Lung (tissue), 12 donors: ENCODE data around the gene HCN1. TPM values are rescaled to one million over a fixed set of nuclear protein-coding genes. Genes with fewer than 3 reads are reported as not detected.

ENCODE experiments used
- ATAC-seq: fragments of 200-7000 bp; cut with Tn5 transposase; one replicate; pipeline ENCODE4 v1.9.1; 2020; ENCODE audit warnings: moderate number of reproducible peaks; ENCODE audit not compliant: insufficient read depth, low FRiP score
- DNase-seq, 3 donors: peaks; one replicate each; pipeline ENCODE4 v3.0.0-alpha.2; 2013 to 2017
- H3K27ac ChIP-seq, 2 donors: one replicate each; pipeline ENCODE4 v1.5.1; 2013; ENCODE audit warnings: mild to moderate bottlenecking in 2 of 2, moderate library complexity in 2 of 2, control low read depth in 1 of 2, inconsistent platforms in 1 of 2, low read depth in 1 of 2, low read length in 1 of 2
- H3K27me3 ChIP-seq, 3 donors: one replicate each; pipeline ENCODE4 v1.5.1; 2013; ENCODE audit warnings: low read length in 2 of 3; ENCODE audit not compliant: control insufficient read depth in 3 of 3, insufficient read depth in 3 of 3
- H3K36me3 ChIP-seq, 4 donors: one replicate each; pipeline ENCODE4 v1.5.1; 2013; ENCODE audit warnings: low read length in 4 of 4, mild to moderate bottlenecking in 1 of 4, moderate library complexity in 1 of 4; ENCODE audit not compliant: control insufficient read depth in 4 of 4, insufficient read depth in 4 of 4
- H3K4me1 ChIP-seq, 5 donors: one replicate each; pipeline ENCODE4 v1.5.1; 2013; ENCODE audit warnings: low read length in 5 of 5, mild to moderate bottlenecking in 2 of 5, moderate library complexity in 1 of 5; ENCODE audit not compliant: control insufficient read depth in 5 of 5, insufficient read depth in 5 of 5
- H3K4me3 ChIP-seq: one replicate; pipeline ENCODE4 v1.5.1; 2013; ENCODE audit warnings: mild to moderate bottlenecking, control low read depth, moderate library complexity
- H3K9ac ChIP-seq, 2 donors: one replicate each; pipeline ENCODE4 v1.5.1; 2013; ENCODE audit warnings: low read length in 2 of 2, control low read depth in 1 of 2; ENCODE audit not compliant: insufficient read depth in 1 of 2
- H3K9me3 ChIP-seq, 4 donors: one replicate each; pipeline ENCODE4 v1.5.1; 2013; ENCODE audit warnings: low read length in 3 of 4, mild to moderate bottlenecking in 1 of 4, moderate library complexity in 1 of 4; ENCODE audit not compliant: control insufficient read depth in 4 of 4, insufficient read depth in 3 of 4
- CTCF ChIP-seq: IDR thresholded peaks from 2 replicates; pipeline ENCODE4 v1.5.1; 2012; ENCODE audit warnings: mild to moderate bottlenecking; ENCODE audit errors: control extremely low read depth, extremely low read depth
- WGBS, 2 donors: extraction: QIAGEN DNeasy Blood & Tissue Kit; methylation state at CpG; one replicate each; pipeline ENCODE4 v1.1.7; 2013; 5-methylcytosine and 5-hydroxymethylcytosine counted together
- polyA plus RNA-seq, 2 donors: library from polyadenylated mRNA; stranded (reverse); fragments of 200-250 nt; gene quantifications; one replicate each; pipeline ENCODE4 v1.2.1, GENCODE V29; 2013
- total RNA-seq, 2 donors: library from RNA; depleted of rRNA in 1 of 2; stranded (reverse); fragments of >200 nt in 1 of 2; gene quantifications; one replicate each; pipeline ENCODE4 v1.2.1, GENCODE V29; 2014 to 2021
- donor health status: control.
- donor health status: control.
- donor health status: Bipolar disorder and iron deficiency.
- donor health status: healthy.
- donor health status: DM: yes; HTN: yes; CAD: no.

HCN1 gene
- total and polyA plus RNA-seq, 4 donors: 0.01 to 0.06 (median 0.06) TPM; not detected in 1

GRCh38 chr5:45252541-45252940, 443.6 kb downstream of the HCN1 start:
- no peak for TF ChIP-seq CTCF
- ATAC-seq: no peak
- Histone ChIP-seq H3K36me3 (no peaks in the 10 kb centered on the region), H3K4me1 (peaks cover 0 to 13% (median 0%) of the 10 kb centered on the region in 5 donors), H3K9me3 (peaks cover 0 to 6% (median under 1%) of the 10 kb centered on the region in 4 donors), H3K4me3 (no peak overlapping the region), H3K9ac (no peak overlapping the region), H3K27ac (no peak overlapping the region), H3K27me3 (no peaks in the 10 kb centered on the region)
- 68 to 82% methylated on average over 3 of the region's 3 CpGs for WGBS, 2 donors
- peak; percentile 36 to 83 (median 80) for DNase-seq

- Histone ChIP-seq H3K36me3 (no peaks in the 10 kb centered on the region), H3K4me1 (no peaks in the 10 kb centered on the region), H3K27ac (no peak overlapping the region), H3K9me3 (peaks cover 0 to 9% (median 0%) of the 10 kb centered on the region in 4 donors), H3K27me3 (no peaks in the 10 kb centered on the region), H3K4me3 (no peak overlapping the region), H3K9ac (no peak overlapping the region)
- no peak for DNase-seq
- WGBS, 2 donors: 91 to 97% methylated on average over 25 of the region's 25 CpGs
- no peak for TF ChIP-seq CTCF
- no peak for ATAC-seq
These were observed 470.6 kb downstream of the HCN1 start for GRCh38 chr5:45225571-45226031.

- TF ChIP-seq CTCF: no peak
- ATAC-seq: no peak
These were observed 490.7 kb downstream of the HCN1 start for GRCh38 chr5:45205403-45205961.

More at GRCh38 chr5:45205403-45205961, 490.7 kb downstream of the HCN1 start:
- Histone ChIP-seq H3K9ac (no peak overlapping the region), H3K4me3 (no peak overlapping the region), H3K9me3 (peaks cover 0 to 2% (median 0%) of the 10 kb centered on the region in 4 donors), H3K36me3 (no peaks in the 10 kb centered on the region), H3K27ac (no peak overlapping the region), H3K27me3 (no peaks in the 10 kb centered on the region), H3K4me1 (no peaks in the 10 kb centered on the region)
- WGBS, 2 donors: 86% methylated on average over 4 of the region's 4 CpGs
- DNase-seq: no peak
